Left ventricle myocardium inferior (tissue), 1 donor: ENCODE data around the gene PAOX. TPM values are rescaled to one million over a fixed set of nuclear protein-coding genes. Genes with fewer than 3 reads are reported as not detected.

Experiments used
- DNase-seq: peaks from one replicate; pipeline ENCODE4 v3.0.0-alpha.2; 2020
- H3K27ac ChIP-seq: fragments of 200-600 bp; replicated peaks from 2 replicates; pipeline ENCODE4 v1.8.0; 2021
- H3K27me3 ChIP-seq: fragments of 200-600 bp; 2 replicates; pipeline ENCODE4 v1.8.0; 2021; ENCODE audit warnings: low read depth
- H3K36me3 ChIP-seq: fragments of 200-600 bp; 2 replicates; pipeline ENCODE4 v1.8.0; 2021
- H3K4me1 ChIP-seq: fragments of 200-600 bp; 2 replicates; pipeline ENCODE4 v1.8.0; 2021
- H3K4me3 ChIP-seq: fragments of 200-600 bp; 2 replicates; pipeline ENCODE4 v1.8.0; 2021; ENCODE audit warnings: mild to moderate bottlenecking, moderate library complexity
- H3K9me3 ChIP-seq: fragments of 200-600 bp; replicated peaks from 2 replicates; pipeline ENCODE4 v1.8.0; 2021
- CTCF ChIP-seq: fragments of 200-600 bp; IDR thresholded peaks from 2 replicates; pipeline ENCODE4 v1.8.0; 2021; ENCODE audit warnings: antibody characterized with exemption, mild to moderate bottlenecking, borderline replicate concordance
- intact Hi-C: fragments of 100-400 bp; cut with micrococcal nuclease; formaldehyde crosslinking; loops from one replicate; pipeline ENCODE4 v1.11.0; 2022
- total RNA-seq: library from RNA; stranded (reverse); fragmentation: NEBNext Ultra II Directional; extraction: Animal tissue kit (Norgen Biotek cat#: 25700); gene quantifications from one replicate; pipeline ENCODE4 v1.2.1, GENCODE V29; 2021
- donor health status: DM: no; HTN: yes; CAD: no; lungs with severe emphysema.

The PAOX gene
- total RNA-seq, 1 donor from 2014 or later = 2.9 TPM

- H3K9me3 ChIP-seq = no peaks in the 10 kb centered on the region
- no peak for TF ChIP-seq CTCF
- H3K4me1 ChIP-seq = peaks cover 5% of the 10 kb centered on the region
- no peaks in the 10 kb centered on the region for H3K27me3 ChIP-seq
- H3K27ac ChIP-seq = no peak overlapping the region
- DNase-seq = no peak
- peaks cover 93% of the 10 kb centered on the region for H3K36me3 ChIP-seq
- intact Hi-C loops = no loop called here
- no peak overlapping the region for H3K4me3 ChIP-seq
Measured at GRCh38 chr10:133401981-133402725, 23.1 kb downstream of the PAOX start.

GRCh38 chr10:133403359-133403758, 24.3 kb downstream of the PAOX start:
- H3K36me3 ChIP-seq = peaks cover 93% of the 10 kb centered on the region
- no peak overlapping the region for H3K4me3 ChIP-seq
- no peak overlapping the region for H3K27ac ChIP-seq
- intact Hi-C loops = no loop called here
- no peaks in the 10 kb centered on the region for H3K27me3 ChIP-seq
- no peak for TF ChIP-seq CTCF
- no peak for DNase-seq
- H3K4me1 ChIP-seq = peaks cover 5% of the 10 kb centered on the region
- H3K9me3 ChIP-seq = peaks cover 2% of the 10 kb centered on the region

GRCh38 chr10:133403784-133404183, 24.7 kb downstream of the PAOX start:
- no peak overlapping the region for H3K4me3 ChIP-seq
- peaks cover 5% of the 10 kb centered on the region for H3K4me1 ChIP-seq
- peaks cover 6% of the 10 kb centered on the region for H3K9me3 ChIP-seq
- intact Hi-C loops = no loop called here
- H3K27ac ChIP-seq = no peak overlapping the region
- peaks cover 93% of the 10 kb centered on the region for H3K36me3 ChIP-seq
- DNase-seq = no peak
- H3K27me3 ChIP-seq = no peaks in the 10 kb centered on the region
- TF ChIP-seq CTCF = no peak

GRCh38 chr10:133405272-133405671, 26.2 kb downstream of the PAOX start:
- no peak for TF ChIP-seq CTCF

GRCh38 chr10:133405844-133406527, 26.9 kb downstream of the PAOX start:
- Histone ChIP-seq H3K27ac (no peak overlapping the region), H3K27me3 (no peaks in the 10 kb centered on the region), H3K4me3 (no peak overlapping the region), H3K4me1 (peaks cover 1% of the 10 kb centered on the region), H3K36me3 (peaks cover 94% of the 10 kb centered on the region), H3K9me3 (peaks cover 26% of the 10 kb centered on the region)
- TF ChIP-seq CTCF = no peak
- intact Hi-C loops = no loop called here
- DNase-seq = no peak

More at GRCh38 chr10:133405272-133405671, 26.2 kb downstream of the PAOX start:
- Histone ChIP-seq H3K9me3 (peaks cover 19% of the 10 kb centered on the region), H3K36me3 (peaks cover 93% of the 10 kb centered on the region), H3K27me3 (no peaks in the 10 kb centered on the region), H3K27ac (no peak overlapping the region), H3K4me1 (peaks cover 5% of the 10 kb centered on the region), H3K4me3 (no peak overlapping the region)
- intact Hi-C loops = no loop called here
- DNase-seq = no peak
